ENCODE data around the gene SLC25A34.

- TF ChIP-seq ZNF384 (IDR thresholded peaks at IDR 0.05; ENCODE audit: borderline replicate concordance, low read depth, low read length) = no peak
- no peak for TF ChIP-seq PAX8 (IDR thresholded peaks at IDR 0.05)
- TF ChIP-seq, protein P1, sequence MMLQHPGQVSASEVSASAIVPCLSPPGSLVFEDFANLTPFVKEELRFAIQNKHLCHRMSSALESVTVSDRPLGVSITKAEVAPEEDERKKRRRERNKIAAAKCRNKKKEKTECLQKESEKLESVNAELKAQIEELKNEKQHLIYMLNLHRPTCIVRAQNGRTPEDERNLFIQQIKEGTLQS (IDR thresholded peaks at IDR 0.05; ENCODE audit: borderline replicate concordance, extremely low read depth, low read depth, low read length) = no peak
- no peak for TF ChIP-seq TARDBP (IDR thresholded peaks at IDR 0.05; ENCODE audit: borderline replicate concordance)
- TF ChIP-seq, protein P2, sequence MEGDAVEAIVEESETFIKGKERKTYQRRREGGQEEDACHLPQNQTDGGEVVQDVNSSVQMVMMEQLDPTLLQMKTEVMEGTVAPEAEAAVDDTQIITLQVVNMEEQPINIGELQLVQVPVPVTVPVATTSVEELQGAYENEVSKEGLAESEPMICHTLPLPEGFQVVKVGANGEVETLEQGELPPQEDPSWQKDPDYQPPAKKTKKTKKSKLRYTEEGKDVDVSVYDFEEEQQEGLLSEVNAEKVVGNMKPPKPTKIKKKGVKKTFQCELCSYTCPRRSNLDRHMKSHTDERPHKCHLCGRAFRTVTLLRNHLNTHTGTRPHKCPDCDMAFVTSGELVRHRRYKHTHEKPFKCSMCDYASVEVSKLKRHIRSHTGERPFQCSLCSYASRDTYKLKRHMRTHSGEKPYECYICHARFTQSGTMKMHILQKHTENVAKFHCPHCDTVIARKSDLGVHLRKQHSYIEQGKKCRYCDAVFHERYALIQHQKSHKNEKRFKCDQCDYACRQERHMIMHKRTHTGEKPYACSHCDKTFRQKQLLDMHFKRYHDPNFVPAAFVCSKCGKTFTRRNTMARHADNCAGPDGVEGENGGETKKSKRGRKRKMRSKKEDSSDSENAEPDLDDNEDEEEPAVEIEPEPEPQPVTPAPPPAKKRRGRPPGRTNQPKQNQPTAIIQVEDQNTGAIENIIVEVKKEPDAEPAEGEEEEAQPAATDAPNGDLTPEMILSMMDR (IDR thresholded peaks at IDR 0.05 in 2 of 3, conservative IDR thresholded peaks at IDR 0.05 in 1 of 3; ENCODE audit: control insufficient read depth in 2 of 3, extremely low read depth in 1 of 3, insufficient read depth in 1 of 3, low read depth in 3 of 3, low read length in 3 of 3) = no peak
- TF ChIP-seq JUNB (IDR thresholded peaks at IDR 0.05) = no peak
- TF ChIP-seq POLR2AphosphoS5 (IDR thresholded peaks at IDR 0.05; ENCODE audit: low read length) = no peak
- TF ChIP-seq CEBPB (IDR thresholded peaks at IDR 0.05; ENCODE audit: borderline replicate concordance in 1 of 2, low read depth in 2 of 2, low read length in 2 of 2) = no peak
- TF ChIP-seq EGR1 (IDR thresholded peaks at IDR 0.05; ENCODE audit: borderline replicate concordance in 1 of 2, low read depth in 2 of 2, low read length in 2 of 2) = no peak
- no peak for TF ChIP-seq SMARCA5 (IDR thresholded peaks at IDR 0.05)
- no peak for TF ChIP-seq RAD21 (IDR thresholded peaks at IDR 0.05; ENCODE audit: insufficient read depth, low read depth, low read length)
These were observed 19.1 kb downstream of the SLC25A34 start for GRCh38 chr1:15755021-15755645.

All from GM12878 (cell line).